Activated CD4-positive, CD25-positive, alpha-beta regulatory T cell treated with anti-CD3 and anti-CD28 coated beads, Interleukin-2, amount 50 U/mL, for 72 hours (primary cell): Measurements from ENCODE around the gene SLC24A3.

Source experiments
- DNase-seq: peaks from one replicate; pipeline ENCODE4 v3.0.0; 2021

The SLC24A3 gene

DNA sequence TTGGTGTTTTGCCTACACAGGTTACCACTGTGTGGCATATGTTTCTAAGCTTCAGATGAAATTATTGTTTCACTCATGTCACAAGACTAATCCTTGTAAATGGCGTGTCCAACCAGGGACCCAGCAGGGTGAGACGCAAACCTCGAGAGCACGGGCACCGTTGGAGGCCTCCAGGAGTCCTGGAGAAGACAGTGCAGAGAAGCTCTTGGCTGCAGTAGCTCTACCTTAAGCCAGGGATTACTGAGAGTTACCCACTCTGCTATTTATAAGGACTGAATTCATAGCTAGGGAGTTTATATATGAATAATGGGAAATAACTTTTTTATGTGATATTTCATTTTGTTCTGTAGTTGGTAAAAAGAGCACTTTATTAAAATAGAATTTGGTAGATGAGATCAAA is 137.4 kb downstream of the SLC24A3 start:
- no peak for DNase-seq

DNA sequence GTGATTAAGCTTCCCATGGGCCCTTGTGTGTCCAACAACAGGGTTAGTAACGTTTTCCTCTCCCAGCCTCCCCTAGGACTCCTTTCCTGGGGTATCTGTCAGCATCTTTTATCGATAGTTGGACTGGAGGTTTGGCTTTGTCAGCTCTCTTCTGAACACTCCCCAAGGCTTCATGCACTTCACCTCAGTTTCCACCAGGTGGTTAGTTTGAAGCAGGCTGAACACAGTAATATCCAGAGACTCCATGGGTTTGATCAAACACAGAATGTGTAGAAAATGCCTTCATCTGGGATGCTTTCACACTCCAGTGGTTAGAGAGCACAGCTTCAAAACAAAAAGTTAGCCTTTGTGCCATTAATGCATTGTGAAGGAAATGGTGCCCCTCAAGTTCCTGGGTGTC is 139.1 kb downstream of the SLC24A3 start:
- no peak for DNase-seq

DNA sequence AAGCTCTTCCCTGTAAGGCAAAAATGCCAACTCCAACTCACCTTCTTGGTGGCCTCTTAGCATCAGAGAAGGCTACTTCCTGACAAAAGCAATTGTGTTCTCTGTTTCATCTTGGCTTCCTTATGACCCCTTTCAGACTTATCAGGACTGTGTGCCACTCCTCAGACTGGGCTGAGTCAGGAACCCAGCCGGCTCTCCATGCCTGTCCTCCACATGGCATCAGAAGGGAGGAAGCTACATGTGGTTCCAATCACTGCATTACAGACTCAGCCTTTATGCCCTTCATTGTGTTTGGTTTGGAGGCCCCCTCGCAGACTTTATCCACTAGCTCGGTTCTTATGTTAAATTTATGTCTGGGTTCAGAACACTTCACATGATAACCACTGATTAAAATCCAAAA is 142.5 kb downstream of the SLC24A3 start:
- no peak for DNase-seq

DNA sequence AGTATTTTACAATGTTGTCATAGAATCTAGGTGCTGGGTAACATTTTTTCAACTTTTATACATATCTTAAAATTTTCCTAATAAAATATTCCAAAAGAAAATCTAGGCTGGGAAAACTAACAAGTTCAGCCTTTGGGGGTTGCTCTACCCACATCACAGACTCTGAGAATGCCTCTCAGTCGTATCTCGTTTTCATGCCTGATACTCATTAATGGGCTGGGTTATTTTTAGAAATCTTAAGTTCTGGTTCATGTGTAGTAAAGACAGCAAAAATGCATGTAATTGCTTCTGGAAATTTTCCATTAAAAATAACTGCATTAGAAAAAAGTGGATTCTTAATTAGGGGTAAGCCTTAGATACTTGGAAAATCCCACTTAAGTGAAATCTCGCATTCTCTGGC is 149.3 kb downstream of the SLC24A3 start:
- no peak for DNase-seq

DNA sequence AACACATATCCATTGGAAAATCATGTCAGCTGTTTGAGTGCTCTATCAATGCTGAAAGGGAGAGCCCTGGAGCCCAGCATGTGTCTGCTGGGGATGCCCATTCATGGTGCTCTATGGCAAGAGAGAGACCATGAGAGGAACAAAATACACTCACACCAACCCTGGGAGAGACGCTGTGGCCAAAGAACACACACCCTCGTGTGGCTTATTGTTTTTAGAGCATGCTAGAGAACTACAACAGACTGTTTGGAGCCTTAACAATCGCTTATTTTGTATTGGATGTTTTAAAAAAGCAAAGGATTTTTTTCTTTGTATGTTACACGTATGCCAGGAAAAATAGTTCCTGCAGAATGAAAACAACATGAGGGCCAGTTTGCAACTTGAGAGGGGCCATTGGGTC is 151.0 kb downstream of the SLC24A3 start:
- DNase-seq = no peak

DNA sequence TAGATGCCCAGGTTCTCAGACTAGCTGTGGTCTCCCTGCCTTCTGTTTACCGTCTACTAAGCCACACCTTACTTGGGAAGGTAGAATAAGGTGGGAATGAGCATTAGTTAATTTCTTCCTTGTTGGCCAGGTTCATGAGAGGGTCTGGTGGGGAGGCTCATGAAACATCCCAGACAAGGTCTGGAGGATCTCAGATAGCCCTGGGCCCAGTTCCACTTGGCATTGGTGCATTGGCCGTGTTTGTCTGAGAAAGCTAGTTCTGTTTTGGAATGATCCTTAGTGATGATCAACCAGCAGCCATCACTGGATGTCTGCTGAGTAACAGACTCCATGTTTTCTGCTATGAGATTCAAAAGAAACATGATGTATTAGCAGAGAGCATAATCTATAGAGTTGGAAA is 155.1 kb downstream of the SLC24A3 start:
- DNase-seq = no peak

DNA sequence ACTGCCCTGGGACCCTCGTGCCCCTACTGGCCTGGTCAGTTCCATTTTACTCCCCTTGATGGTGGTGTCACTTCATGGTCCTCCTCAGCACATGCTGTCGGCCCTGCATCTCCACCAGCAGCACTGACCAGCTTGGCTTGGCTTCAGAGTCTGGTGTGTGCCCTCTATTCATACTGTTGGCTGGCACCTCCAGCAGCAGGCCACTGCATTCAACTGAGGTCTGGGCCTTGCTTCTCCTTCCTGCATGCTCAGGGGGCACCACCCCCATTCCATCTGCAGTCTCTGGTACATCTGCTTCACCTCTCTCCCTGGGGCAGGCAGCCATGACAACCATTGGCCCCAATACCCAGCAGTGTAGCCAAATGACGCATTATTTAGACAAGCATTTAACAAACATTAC is 155.9 kb downstream of the SLC24A3 start:
- DNase-seq = no peak

DNA sequence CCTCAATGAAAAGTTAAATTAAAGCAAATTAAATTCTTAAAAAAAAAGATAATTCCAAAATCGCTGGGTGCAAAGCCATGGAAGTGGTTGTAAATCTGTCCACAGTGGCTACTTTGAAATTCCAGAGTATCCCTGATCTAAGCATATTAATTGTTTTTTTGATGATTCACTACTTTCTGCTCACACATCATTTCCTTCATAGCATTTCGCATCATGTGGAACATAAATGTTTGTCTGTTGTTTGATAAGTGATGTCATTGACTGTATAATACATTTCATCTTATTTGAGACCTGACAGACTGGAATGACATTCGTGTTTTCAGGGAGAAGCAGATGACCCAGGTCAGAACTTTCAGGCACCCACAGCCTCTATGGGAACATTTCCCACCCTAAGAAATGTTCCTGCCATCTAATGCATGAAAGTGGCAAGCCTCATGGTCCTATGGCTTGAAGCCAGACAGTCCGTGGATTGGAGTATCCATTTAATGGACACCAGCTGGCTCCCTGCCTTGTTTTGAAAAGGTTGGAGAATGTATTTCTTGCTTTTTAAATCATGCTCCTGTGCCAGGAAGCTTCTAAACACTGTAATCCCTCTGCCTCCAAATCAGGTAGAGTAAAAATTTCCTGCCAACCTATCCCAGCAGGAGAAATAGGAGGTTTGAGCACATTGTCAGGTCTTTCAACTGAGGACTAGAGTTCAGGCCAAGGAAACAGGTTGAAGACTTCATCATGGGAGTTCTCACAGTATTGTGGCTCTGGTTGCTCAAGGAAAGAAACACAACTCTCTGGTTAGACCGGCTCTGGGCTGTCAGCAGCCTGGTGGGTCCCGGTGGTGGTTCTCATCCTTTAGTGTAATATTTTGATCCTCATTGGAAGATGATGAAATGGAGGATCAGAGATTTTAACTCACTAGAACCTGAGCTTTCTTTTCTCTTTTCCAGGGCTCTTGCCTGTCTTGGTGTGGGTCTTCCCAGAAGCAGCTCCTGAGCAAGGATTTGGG is 157.9 kb downstream of the SLC24A3 start:
- DNase-seq = no peak

DNA sequence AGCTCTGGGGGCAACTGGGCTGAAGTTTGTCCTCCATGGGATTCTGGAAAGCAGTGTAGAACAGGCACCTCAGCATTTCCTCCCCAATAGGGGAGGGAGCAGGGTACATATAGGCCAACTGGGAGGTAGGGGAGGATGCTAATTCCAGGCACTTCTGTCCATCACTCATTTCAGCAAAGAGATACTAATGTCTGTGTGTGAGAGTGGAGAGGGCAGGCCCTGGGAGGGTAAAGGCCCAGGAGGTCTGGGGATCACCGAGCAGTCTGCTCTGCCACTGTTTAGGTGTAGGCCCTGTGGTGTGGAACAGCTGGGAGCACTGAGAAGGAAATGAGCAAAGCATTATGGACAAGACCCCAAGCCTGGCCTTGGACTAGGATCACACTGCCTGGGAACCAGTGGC is 158.7 kb downstream of the SLC24A3 start:
- DNase-seq = no peak

DNA sequence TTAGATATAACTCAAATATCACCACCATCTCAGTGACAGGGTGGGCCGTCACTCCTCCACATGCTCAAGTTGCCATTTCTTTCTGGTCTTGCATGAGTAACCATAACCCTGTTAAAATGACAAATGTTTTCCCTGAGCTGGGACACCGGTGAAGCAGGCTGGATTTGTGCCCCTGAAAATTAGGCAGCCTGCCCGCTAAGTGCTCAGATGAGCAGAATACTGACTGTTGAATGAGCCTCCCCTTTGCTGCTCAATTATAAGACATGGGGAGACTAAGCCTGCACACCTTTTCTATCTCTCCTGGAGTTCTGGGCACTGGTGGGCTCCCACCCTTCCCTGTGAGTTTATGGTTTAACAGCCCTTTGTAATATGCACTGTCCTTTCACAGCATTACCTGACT is 161.8 kb downstream of the SLC24A3 start:
- DNase-seq = no peak

DNA sequence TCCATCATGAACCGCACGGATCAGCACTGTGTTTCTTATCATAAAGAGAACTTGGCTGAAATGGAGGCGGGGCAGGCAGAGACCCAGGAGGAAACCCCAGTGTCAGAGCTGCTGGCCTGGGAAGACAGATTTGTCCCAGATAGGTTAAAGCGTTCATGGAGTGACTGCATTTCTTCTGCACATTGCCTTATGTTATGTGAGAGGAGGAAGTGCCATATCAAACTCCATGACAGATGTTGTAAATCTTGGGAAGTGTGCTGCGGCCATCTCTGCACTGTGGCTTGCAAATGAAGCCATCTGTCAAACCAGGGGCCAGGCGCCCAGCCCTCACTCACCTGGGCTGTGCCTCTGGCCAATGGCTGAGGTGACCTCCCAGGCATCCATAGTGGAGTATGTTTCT is 163.0 kb downstream of the SLC24A3 start:
- DNase-seq = no peak

DNA sequence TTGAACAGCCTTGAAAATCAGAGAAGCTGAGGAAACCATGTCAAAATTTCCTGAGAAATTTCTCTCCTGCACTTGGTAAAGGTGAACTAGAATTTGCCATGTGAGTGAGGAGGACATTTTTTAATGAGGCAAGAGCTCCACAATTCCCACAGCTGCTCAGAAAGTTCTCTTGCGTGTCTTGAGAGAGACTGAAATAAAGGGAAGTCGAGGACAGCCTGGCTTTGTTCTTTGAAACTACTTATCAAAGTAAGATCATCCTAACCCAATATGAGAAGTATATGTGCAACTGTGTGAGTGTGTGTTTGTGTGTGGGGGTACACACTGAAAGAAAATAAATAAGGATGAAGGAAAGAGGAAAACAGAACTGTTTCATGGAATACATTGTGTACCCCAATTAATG is 163.4 kb downstream of the SLC24A3 start:
- no peak for DNase-seq

DNA sequence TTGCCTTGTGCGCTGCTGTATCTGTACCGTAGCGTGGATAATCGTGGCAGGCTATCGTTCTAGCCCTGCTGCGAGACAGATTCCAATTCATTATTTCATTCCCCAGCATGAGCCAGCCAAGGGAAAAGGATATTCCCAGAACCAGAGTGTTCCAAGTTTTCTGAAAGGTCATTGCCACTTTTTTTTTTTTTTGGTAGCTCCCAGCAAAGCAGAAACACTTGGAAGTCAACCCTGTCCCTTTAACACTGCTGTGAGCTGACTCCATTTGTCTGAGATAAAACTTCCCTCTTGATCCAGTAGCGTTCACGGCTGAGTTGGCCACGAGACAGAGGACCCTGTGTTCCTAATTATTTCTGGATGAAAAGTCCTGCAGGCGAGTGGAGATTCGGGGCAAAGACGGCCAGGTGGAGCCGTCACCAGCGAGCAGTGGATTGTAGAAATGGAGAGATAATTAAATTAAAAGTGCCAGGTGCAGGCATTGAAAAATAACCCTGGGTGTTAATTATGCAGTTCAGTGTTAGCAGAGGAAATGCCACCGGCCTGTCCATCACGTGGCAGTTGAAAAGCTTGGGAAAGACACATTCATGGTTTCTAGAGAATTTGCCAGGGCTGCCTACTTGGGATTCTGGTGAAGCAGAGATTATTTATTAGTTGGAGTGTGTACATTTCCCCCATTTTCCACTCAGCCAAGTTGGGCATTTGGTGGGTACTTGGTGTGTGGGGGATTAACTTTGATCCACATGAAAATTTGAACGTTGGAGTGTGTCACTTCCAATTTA is 164.2 kb downstream of the SLC24A3 start:
- DNase-seq = no peak

DNA sequence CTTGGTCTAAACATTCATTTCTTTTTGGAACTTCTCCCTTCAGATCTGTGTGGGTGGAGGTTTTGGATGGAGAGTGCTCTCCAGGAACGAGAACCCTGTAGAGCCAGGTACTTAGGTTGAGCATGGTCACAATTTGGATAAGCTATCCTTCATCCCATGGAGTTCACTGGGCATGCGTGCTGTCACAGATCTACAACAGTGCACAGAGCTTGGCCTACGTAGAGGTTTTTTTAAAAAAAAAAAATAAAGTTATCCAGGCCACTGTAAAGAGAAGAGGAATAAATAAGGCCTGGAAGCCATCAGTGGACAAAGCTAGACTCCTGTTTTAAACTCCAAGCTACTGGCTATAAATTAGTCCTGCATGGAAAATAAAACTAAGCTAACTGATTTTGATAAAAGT is 165.6 kb downstream of the SLC24A3 start:
- no peak for DNase-seq

DNA sequence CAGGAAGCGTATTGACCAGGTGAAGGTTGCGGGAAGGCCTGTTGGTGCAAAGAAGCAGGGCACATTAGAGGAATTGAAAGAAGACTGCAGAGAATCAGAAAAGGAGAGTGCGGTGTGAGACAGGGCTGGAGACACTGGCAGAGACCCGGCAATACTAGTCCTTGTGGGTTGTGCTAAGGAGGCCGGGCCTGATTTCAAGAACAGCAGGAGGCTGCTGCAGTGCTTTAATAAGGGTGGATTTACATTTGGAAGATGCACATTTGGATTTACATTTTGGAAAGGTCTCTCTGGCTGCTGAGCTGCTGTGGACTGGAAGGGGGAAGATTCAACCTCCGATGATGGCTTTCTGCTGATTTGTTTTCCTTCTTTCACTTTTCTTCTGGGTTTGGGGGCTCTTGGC is 167.8 kb downstream of the SLC24A3 start:
- DNase-seq = no peak

DNA sequence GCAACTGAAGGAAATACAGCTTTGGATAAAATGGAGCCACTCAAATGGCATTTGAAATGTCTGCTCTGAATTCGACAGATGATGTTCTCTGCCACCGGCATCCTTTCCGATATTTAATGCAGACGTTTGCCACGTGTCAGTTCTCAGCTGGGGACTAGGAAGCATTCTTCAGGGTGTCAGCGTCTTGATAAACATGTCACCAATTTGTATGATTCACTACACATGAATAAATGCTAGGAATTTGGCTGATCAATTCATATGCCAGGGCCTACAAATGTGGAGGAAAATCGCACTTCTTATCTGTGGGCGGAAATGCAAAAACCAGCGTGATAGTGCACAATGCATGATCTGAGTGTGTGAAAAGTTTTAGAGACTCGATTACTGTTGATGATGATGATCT is 169.5 kb downstream of the SLC24A3 start:
- no peak for DNase-seq

DNA sequence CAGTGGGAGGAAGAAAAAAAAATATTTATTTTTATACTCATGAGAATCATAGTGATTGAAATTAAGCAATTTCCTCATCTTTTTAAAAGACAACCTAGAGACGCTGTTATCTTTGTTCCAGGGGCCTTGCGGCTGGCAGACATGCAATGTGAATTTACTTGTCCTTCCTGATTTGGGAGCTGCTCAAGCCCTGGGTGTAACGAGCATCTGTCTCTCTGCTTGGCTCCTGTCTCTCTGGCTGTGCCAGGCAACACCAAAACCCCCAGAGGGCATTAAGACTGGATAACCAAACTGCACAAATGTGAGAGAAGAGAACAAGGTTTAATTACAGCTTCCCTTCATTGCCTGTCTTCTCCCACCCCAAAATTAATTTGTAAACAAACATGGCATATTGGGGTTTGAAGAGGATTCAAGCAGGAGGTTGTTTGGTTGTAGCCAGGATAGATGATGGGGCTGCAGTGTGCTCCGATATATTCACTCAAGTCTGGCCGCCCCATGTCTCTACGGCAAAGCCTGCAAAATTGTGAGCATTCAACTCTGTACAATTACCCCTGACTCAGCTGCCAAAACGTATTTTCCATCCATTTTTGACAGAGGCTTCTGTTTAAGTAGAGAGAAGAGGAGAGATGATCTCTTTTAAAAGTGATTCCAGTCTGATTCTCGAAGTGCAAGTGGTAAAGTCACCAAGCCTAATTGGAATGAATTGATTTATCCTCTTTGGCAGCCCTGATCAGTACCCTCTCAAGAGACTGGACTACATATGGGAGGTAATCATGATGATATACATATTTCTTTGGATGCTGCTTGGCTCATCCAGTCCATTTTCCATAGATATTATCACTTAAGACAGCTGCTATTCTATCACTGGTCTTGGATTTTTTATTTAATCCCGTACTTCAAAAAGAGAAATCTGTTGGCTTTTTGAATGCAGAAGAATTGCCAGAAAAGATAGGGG is 170.2 kb downstream of the SLC24A3 start:
- DNase-seq = no peak

DNA sequence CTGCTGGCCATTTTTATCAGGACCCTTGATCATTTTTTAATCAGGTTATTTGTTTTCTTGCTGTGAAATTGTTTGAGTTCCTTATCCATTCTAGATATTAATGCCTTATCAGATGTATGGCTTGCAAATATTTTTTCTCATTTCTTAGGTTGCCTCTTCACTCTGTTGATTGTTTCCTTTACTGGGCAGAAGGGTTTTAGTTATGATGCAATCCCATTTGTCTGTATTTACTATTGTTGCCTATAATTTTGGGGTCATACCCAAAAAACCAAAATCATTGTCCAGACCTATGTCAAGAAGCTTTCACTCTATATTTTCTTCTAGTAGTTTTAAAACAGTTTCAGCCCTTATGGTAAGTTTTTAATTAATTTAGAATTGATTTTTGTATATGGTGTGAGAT is 172.5 kb downstream of the SLC24A3 start:
- no peak for DNase-seq

DNA sequence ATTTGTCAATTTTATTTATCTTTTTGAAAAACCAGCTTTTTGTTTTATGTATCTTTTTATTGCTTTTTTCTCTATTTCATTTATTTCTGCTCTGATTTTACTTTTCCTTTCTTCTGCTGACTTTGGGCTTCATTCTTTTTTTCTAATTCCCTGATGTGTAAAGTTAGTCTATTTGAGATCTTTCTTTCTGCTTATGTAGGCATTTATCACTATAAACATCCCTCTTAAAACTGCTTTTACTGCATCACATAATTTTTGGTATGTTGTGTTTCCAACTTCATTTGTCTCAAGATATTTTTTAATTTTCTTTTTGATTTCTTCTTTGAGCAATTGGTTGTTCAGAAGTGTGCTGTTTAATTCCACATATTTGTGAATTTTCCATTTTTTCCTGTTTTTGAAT is 174.8 kb downstream of the SLC24A3 start:
- no peak for DNase-seq

DNA sequence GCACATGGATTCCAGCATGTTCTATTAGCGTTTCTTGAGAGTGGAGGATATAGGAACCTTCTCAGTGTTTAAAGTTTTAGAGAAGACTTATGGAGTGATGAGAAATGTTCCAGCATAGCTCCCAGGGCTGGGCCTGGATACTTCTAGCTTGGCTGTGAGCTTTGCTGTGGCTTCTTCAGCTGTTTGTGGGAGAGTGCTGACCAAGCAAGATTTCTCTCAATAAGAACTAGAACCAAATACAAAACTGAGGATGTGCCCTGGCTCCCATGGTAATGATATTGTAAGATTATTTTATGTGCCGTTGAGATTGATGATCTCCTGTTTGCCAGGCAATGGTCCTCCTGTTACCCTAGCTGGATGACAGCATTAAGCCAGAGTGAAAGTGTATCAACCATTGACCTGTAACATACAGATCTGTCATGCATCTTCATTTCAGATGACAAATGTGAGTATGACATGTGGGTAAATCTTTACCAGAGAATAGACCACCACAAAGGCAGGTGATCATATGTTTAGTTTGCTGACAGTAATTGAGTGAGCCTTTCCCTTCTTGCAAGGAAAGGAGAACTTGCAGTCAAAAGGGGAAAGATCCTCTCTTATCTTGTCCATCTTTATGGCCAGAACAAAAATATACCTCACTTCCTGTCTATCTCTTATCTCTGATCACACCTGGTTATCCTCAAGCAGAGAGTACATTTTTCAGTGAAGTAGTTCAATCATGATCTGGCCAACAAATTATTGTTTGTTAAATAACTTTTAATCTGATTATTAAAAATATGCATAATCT is 180.1 kb downstream of the SLC24A3 start:
- no peak for DNase-seq

DNA sequence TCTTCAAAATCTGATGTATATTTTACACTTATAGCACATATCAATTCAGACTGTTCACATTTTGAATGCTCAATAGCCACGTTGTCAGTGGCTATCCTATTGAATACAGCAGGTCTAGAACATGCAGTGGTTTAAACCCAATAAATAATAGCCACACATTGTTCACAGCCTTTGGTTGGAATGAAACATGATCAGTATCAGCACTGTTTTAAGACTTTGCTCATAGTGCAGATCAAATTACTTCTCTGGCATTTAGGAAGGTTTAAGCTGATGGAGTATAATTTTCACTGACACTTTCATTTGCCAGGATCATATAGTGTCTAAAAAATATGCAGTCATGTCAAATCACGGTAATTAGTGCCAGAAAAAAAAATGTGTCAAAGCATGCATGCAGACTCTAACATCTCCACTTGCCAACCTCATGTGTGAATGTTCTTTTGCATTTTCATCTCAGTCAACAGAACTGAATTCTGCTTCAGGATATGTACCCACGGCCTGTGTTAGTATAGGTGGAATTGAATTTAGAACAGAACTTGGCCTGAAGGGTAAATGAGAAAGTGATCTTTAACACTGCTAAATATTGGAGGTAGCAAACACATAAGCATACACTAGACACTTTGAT is 184.1 kb downstream of the SLC24A3 start:
- DNase-seq = no peak

DNA sequence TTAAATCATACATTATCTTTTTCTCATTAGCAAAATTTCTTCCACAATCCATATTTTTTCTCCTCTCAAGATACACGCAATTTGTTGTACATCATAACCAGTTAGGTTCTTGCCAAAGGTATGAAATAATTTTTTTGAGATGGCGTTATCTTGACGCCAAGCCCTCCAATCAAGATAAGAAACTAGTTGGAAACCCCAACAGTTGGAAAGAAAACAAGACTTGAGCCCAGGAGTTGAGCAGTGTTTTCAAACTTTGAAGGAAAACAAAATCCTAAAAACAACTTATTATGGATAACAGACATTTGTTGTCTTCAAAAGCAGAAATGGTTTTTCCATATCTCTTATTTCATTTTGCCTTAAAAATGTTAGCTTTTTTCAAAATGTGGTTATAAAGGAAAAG is 184.8 kb downstream of the SLC24A3 start:
- no peak for DNase-seq
